ENCODE results near the gene DRD4.
A peak's percentile ranks its signal among the peaks of the same experiment; 100 is the strongest.

Gene DRD4

GRCh38 chr11:613369-613968 is 23.6 kb upstream of the DRD4 start:
- Histone ChIP-seq H3K9me3 (no peaks in the 10 kb centered on the region), H3K4me3 (ENCODE audit: low read depth in 1 of 2, low read length in 1 of 2) (peak overlapping the region in 1 of 2 experiments; percentile 86), H3K27ac (peak overlapping the region; percentile 92), H3K27me3 (no peaks in the 10 kb centered on the region), H3K36me3 (peaks cover 69% of the 10 kb centered on the region), H3K4me1 (ENCODE audit: control insufficient read depth in 1 of 2, insufficient read depth in 1 of 2, low read depth in 1 of 2, low read length in 1 of 2) (peaks cover 31 to 32% of the 10 kb centered on the region in 2 experiments)
- no peak for TF ChIP-seq CTCF (IDR thresholded peaks at IDR 0.05)

GRCh38 chr11:614021-614622 is 22.9 kb upstream of the DRD4 start:
- Histone ChIP-seq H3K27ac (peak overlapping the region; percentile 92), H3K4me3 (ENCODE audit: low read depth in 1 of 2, low read length in 1 of 2) (peak overlapping the region; percentile 86 to 97), H3K4me1 (ENCODE audit: control insufficient read depth in 1 of 2, insufficient read depth in 1 of 2, low read depth in 1 of 2, low read length in 1 of 2) (peaks cover 31 to 32% of the 10 kb centered on the region in 2 experiments), H3K27me3 (no peaks in the 10 kb centered on the region), H3K36me3 (peaks cover 63% of the 10 kb centered on the region), H3K9me3 (no peaks in the 10 kb centered on the region)
- TF ChIP-seq CTCF (IDR thresholded peaks at IDR 0.05), result no peak

- Histone ChIP-seq H3K4me1 (ENCODE audit: control insufficient read depth in 1 of 2, insufficient read depth in 1 of 2, low read depth in 1 of 2, low read length in 1 of 2) (peaks cover 31 to 32% of the 10 kb centered on the region in 2 experiments), H3K36me3 (peaks cover 55% of the 10 kb centered on the region), H3K4me3 (ENCODE audit: low read depth in 1 of 2, low read length in 1 of 2) (peak overlapping the region; percentile 86 to 97), H3K27me3 (no peaks in the 10 kb centered on the region), H3K27ac (peak overlapping the region; percentile 92), H3K9me3 (no peaks in the 10 kb centered on the region)
- TF ChIP-seq CTCF (IDR thresholded peaks at IDR 0.05), result no peak
These were observed 22.2 kb upstream of the DRD4 start for GRCh38 chr11:614623-615503.

GRCh38 chr11:615504-616319 is 21.4 kb upstream of the DRD4 start, which contains the start of gene IRF7:
TSS of gene IRF7 (minus strand) at chr11:615950. CDS start at chr11:615364, 586 bp downstream.
- H3K4me1 ChIP-seq (ENCODE audit: control insufficient read depth in 1 of 2, insufficient read depth in 1 of 2, low read depth in 1 of 2, low read length in 1 of 2), result peaks cover 31 to 32% of the 10 kb centered on the region in 2 experiments
- no peaks in the 10 kb centered on the region for H3K9me3 ChIP-seq
- peak within 1 kb of the TSS; percentile 86 to 97 for H3K4me3 ChIP-seq (ENCODE audit: low read depth in 1 of 2, low read length in 1 of 2)
- H3K27ac ChIP-seq, result peak within 1 kb of the TSS; percentile 92
- peak; percentile 36 for TF ChIP-seq CTCF (IDR thresholded peaks at IDR 0.05)
- H3K36me3 ChIP-seq, result peaks cover 47% of the 10 kb centered on the region
- H3K27me3 ChIP-seq, result no peaks in the 10 kb centered on the region

Measured in neutrophil (primary cell).